Measurements from ENCODE around the gene ZBTB11. TPM values are rescaled to one million over a fixed set of nuclear protein-coding genes. Genes with fewer than 3 reads are reported as not detected.
"Not testable (repeated sequence)": the region's sequence is repeated elsewhere in the genome, so short reads cannot be mapped to it uniquely, and the experiment has no call there.

ZBTB11 gene
- total RNA-seq, 4 donors from 2014 or later: 14.6 to 20.9 (median 16.1) TPM

DNA sequence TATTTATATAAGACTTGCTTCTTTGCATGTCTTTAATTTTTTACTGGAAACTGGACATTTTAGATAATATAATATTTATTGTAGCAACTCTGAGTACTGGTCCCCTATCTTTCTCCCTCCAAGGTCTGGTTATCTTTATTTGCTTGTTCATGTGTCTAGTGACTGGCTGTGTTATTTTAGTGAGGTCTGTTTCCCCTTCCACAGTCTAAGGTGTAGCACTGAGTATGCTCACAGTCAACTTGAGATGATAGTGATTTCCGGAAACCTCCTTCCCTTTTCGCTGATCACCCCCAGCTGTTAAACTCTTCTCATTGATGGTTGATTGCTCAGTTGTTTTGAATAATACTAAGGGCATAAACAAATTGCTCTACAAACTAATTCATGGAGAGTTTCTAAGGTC lies 65.9 kb downstream of the ZBTB11 start:
- no peak for DNase-seq
- Histone ChIP-seq H3K27ac (no peak overlapping the region), H3K4me3 (no peak overlapping the region), H3K9me3 (no peaks in the 10 kb centered on the region), H3K36me3 (no peaks in the 10 kb centered on the region), H3K4me1 (no peaks in the 10 kb centered on the region), H3K27me3 (no peaks in the 10 kb centered on the region)
- ATAC-seq: no peak
- intact Hi-C loops (cut with DNase I; ENCODE audit: low total_unique reads): no loop called here
- TF ChIP-seq, protein P1, sequence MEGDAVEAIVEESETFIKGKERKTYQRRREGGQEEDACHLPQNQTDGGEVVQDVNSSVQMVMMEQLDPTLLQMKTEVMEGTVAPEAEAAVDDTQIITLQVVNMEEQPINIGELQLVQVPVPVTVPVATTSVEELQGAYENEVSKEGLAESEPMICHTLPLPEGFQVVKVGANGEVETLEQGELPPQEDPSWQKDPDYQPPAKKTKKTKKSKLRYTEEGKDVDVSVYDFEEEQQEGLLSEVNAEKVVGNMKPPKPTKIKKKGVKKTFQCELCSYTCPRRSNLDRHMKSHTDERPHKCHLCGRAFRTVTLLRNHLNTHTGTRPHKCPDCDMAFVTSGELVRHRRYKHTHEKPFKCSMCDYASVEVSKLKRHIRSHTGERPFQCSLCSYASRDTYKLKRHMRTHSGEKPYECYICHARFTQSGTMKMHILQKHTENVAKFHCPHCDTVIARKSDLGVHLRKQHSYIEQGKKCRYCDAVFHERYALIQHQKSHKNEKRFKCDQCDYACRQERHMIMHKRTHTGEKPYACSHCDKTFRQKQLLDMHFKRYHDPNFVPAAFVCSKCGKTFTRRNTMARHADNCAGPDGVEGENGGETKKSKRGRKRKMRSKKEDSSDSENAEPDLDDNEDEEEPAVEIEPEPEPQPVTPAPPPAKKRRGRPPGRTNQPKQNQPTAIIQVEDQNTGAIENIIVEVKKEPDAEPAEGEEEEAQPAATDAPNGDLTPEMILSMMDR (IDR thresholded peaks at IDR 0.05 in 4 of 5, conservative IDR thresholded peaks at IDR 0.05 in 1 of 5): no peak
- no peak for TF ChIP-seq POLR2A (IDR thresholded peaks at IDR 0.05)
- in situ Hi-C loops (cut with MboI; ENCODE audit: low sequenced_read_pairs in 4 of 4): no loop called here

DNA sequence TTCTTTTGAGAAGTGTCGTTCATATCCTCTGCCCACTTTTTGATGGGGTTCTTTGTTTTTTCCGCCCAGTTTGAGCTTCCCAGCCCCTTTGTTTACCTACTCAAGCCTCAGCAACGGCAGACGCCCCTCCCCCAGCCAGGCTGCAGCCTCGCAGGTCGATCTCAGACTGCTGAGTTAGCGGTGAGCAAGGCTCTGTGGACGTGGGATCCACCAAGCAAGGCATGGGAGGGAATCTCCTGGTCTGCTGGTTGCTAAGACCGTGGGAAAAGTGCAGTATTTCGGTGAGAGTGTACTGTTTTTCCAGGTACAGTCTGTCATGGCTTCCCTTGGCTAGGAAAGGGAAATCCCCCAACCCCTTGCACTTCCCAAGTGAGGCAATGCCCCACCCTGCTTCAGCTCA lies 71.5 kb downstream of the ZBTB11 start:
- ATAC-seq; H3K27ac ChIP-seq; H3K4me1 ChIP-seq; H3K36me3 ChIP-seq; DNase-seq; intact Hi-C loops (cut with DNase I; ENCODE audit: low total_unique reads); in situ Hi-C loops (cut with MboI; ENCODE audit: low sequenced_read_pairs in 4 of 4); H3K27me3 ChIP-seq; H3K4me3 ChIP-seq; H3K9me3 ChIP-seq: not testable (repeated sequence)

DNA sequence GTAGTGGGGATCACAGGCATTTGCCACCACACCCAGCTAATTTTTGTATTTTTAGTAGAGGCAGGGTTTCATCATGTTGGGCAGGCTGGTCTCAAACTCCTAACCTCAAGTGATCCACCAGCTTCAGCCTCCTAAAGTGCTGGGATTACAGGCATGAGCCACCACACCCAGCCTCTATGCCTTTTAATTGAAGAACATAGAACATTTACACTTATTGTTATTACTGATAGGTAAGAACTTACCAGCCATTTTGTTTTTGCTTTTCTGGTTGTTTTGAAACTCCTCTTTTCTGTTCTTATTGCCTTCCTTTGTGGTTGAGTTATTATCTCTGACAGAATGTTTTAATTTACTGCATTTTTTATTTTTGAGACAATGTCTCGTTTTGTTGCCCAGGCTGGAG lies 73.7 kb downstream of the ZBTB11 start:
- no peaks in the 10 kb centered on the region for H3K9me3 ChIP-seq
- H3K36me3 ChIP-seq: peaks cover 0 to under 1% of the 10 kb centered on the region in 2 donors
- H3K27me3 ChIP-seq: no peaks in the 10 kb centered on the region
- H3K4me3 ChIP-seq: no peak overlapping the region
- H3K27ac ChIP-seq: no peak overlapping the region
- DNase-seq (no peak), ATAC-seq (no peak)
- H3K4me1 ChIP-seq: no peaks in the 10 kb centered on the region
- in situ Hi-C loops (cut with MboI; ENCODE audit: low sequenced_read_pairs in 4 of 4): no loop called here
- TF ChIP-seq POLR2A (IDR thresholded peaks at IDR 0.05): no peak
- TF ChIP-seq, protein P1 (IDR thresholded peaks at IDR 0.05 in 4 of 5, conservative IDR thresholded peaks at IDR 0.05 in 1 of 5): no peak
- intact Hi-C loops (cut with DNase I; ENCODE audit: low total_unique reads): no loop called here

DNA sequence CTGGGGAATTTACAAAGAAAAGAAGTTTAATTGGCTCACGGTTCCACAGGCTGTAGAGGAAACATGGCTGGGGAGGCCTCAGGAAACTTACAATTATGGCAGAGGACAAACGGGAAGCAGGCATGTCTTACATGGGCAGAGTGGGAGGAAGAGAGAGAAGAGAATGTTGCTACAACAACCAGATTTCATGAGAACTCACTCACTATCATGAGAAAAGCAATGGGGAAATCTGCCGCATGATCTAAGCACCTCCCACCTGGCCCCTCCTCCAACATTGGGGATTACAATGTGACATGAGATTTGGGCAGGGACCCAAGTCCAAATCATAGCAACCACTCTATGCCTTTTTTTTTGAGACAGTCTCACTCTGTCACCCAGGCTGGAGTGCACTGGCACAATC lies 74.2 kb downstream of the ZBTB11 start:
- no peak for DNase-seq
- in situ Hi-C loops (cut with MboI; ENCODE audit: low sequenced_read_pairs in 4 of 4) (no loop called here), intact Hi-C loops (cut with DNase I; ENCODE audit: low total_unique reads) (no loop called here)
- Histone ChIP-seq H3K27me3 (no peaks in the 10 kb centered on the region), H3K27ac (no peak overlapping the region), H3K4me1 (no peaks in the 10 kb centered on the region), H3K36me3 (peaks cover 0 to 5% of the 10 kb centered on the region in 2 donors), H3K9me3 (no peaks in the 10 kb centered on the region), H3K4me3 (no peak overlapping the region)
- TF ChIP-seq, protein P1 (IDR thresholded peaks at IDR 0.05 in 4 of 5, conservative IDR thresholded peaks at IDR 0.05 in 1 of 5): no peak
- TF ChIP-seq POLR2A (IDR thresholded peaks at IDR 0.05): no peak
- no peak for ATAC-seq

Other genes with a start within 250 kb of the ZBTB11 start
- gene SENP7, start 163.9 kb downstream of the ZBTB11 start, total RNA-seq: 10 to 100 TPM in 1 of 4 donors, 1 to 10 TPM in 3; 5.3 to 16.8 (median 5.9) TPM
- gene TRMT10C, start 115.3 kb downstream of the ZBTB11 start, total RNA-seq: 10 to 100 TPM; 17.9 to 33.2 (median 26.2) TPM
- gene PCNP, start 103.0 kb downstream of the ZBTB11 start, total RNA-seq: 10 to 100 TPM; 57.6 to 68.6 (median 63.2) TPM
- gene RPL24, start 9.6 kb upstream of the ZBTB11 start, total RNA-seq: 1,000 to 10,000 TPM; 1,085 to 1,329 (median 1,254) TPM
- 10 to 100 TPM in 3 of 4 donors, 1 to 10 TPM in 1; 8.3 to 20.0 (median 13.2) TPM for gene CEP97, start 47.5 kb upstream of the ZBTB11 start, total RNA-seq
- gene NXPE3, start 102.1 kb upstream of the ZBTB11 start, total RNA-seq: 10 to 100 TPM; 31.5 to 52.0 (median 44.5) TPM
- gene NFKBIZ, start 172.4 kb upstream of the ZBTB11 start, total RNA-seq: 10 to 100 TPM in 3 of 4 donors, 1 to 10 TPM in 1; 9.2 to 25.9 (median 20.6) TPM

All from gastrocnemius medialis (tissue), 4 donors.